Measurements from ENCODE around the gene OTOF.

Gene OTOF

DNA sequence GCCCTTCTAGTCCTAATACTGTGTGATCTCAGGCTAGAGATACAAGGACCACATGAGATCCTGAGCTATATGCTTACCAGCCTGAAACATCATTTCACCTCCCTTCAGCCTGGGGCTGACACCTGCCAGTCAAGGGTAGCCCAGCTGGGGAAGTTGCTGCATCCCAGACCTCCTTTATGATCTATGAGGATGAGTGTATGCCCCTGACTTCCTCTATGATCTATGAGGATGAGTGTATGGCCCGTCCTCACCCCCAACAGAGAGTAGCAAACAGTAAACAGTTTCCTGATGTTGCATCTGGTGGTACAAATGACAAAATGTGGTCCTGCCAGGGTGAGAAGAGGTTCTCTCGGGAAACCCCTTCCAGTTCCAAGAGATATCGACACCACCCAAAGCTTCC lies 8.9 kb upstream of the OTOF start:
- H3K4me3 ChIP-seq (ENCODE audit: low read length), result no peak overlapping the region
- no peak overlapping the region for H3K27ac ChIP-seq (ENCODE audit: low read length)
- H4K20me1 ChIP-seq (ENCODE audit: insufficient read depth, low read length), result no peaks in the 10 kb centered on the region
- H3K4me2 ChIP-seq (ENCODE audit: low read depth, low read length), result no peak overlapping the region
- H3K9ac ChIP-seq (ENCODE audit: low read length), result no peak overlapping the region
- no peaks in the 10 kb centered on the region for H3K79me2 ChIP-seq (ENCODE audit: low read length)
- peaks cover 27% of the 10 kb centered on the region for H3K27me3 ChIP-seq (replicated peaks; ENCODE audit: insufficient read depth, low read length)
- no peak overlapping the region for H2AFZ ChIP-seq (ENCODE audit: low read length)
- H3K36me3 ChIP-seq (replicated peaks; ENCODE audit: insufficient read depth, low read length), result no peaks in the 10 kb centered on the region
- H3F3A ChIP-seq (ENCODE audit: insufficient read depth, low read length), result no peaks in the 10 kb centered on the region
- DNase-seq, result no peak
- H3K9me3 ChIP-seq (replicated peaks; ENCODE audit: insufficient read depth, low read length), result no peaks in the 10 kb centered on the region
- H3K9me2 ChIP-seq (replicated peaks; ENCODE audit: insufficient read depth, low read length), result no peaks in the 10 kb centered on the region
- no peaks in the 10 kb centered on the region for H3K4me1 ChIP-seq (ENCODE audit: low read length)
- TF ChIP-seq EZH2phosphoT487 (IDR thresholded peaks at IDR 0.05; ENCODE audit: low read length) (no peak), EZH2 (optimal IDR thresholded peaks at IDR 0.05; ENCODE audit: low read depth, low read length) (no peak)
- TF ChIP-seq, protein P1, sequence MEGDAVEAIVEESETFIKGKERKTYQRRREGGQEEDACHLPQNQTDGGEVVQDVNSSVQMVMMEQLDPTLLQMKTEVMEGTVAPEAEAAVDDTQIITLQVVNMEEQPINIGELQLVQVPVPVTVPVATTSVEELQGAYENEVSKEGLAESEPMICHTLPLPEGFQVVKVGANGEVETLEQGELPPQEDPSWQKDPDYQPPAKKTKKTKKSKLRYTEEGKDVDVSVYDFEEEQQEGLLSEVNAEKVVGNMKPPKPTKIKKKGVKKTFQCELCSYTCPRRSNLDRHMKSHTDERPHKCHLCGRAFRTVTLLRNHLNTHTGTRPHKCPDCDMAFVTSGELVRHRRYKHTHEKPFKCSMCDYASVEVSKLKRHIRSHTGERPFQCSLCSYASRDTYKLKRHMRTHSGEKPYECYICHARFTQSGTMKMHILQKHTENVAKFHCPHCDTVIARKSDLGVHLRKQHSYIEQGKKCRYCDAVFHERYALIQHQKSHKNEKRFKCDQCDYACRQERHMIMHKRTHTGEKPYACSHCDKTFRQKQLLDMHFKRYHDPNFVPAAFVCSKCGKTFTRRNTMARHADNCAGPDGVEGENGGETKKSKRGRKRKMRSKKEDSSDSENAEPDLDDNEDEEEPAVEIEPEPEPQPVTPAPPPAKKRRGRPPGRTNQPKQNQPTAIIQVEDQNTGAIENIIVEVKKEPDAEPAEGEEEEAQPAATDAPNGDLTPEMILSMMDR (IDR thresholded peaks at IDR 0.05; ENCODE audit: low read length), result no peak

DNA sequence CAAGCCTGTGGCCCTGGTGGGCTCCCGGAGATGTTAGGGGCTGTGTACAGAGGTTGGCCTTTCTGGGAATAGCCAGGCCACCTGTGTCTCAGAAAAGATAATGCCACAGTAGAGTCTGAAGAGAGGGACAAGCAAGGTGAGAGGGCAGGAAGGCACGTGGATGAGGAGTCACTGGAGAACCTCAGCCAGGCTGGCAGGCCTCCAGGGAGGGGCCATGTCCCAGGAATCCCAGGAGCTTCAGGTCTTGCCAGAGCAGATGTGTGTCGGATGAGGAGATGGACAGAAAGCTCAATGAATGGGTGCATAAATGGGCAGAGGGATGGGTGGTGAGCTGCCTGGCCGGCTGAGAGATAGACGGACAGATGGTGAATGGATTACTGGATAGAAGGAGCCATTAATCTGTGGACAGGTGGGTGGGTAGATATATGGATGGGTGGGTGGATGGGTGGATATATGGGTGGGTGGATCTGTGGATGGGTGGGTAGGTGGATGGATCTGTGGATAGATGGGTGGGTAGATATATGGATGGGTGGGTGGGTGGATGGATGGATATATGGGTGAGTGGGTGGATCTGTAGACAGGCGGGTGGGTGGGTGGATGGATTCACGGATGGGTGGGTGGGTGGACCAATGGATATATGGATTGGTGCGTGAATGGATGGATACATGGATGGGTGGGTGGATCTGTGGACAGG lies 7.9 kb upstream of the OTOF start:
- no peak for DNase-seq
- TF ChIP-seq EZH2 (optimal IDR thresholded peaks at IDR 0.05; ENCODE audit: low read depth, low read length) (no peak), EZH2phosphoT487 (IDR thresholded peaks at IDR 0.05; ENCODE audit: low read length) (no peak)
- TF ChIP-seq, protein P1 (IDR thresholded peaks at IDR 0.05; ENCODE audit: low read length), result no peak

GRCh38 chr2:26485099-26485498 lies 7.2 kb upstream of the OTOF start:
- H3F3A ChIP-seq (ENCODE audit: insufficient read depth, low read length), result no peaks in the 10 kb centered on the region
- no peaks in the 10 kb centered on the region for H3K36me3 ChIP-seq (replicated peaks; ENCODE audit: insufficient read depth, low read length)
- TF ChIP-seq EZH2 (optimal IDR thresholded peaks at IDR 0.05; ENCODE audit: low read depth, low read length) (no peak), EZH2phosphoT487 (IDR thresholded peaks at IDR 0.05; ENCODE audit: low read length) (no peak)
- TF ChIP-seq, protein P1 (IDR thresholded peaks at IDR 0.05; ENCODE audit: low read length), result no peak
- H3K9ac ChIP-seq (ENCODE audit: low read length), result no peak overlapping the region
- no peak overlapping the region for H2AFZ ChIP-seq (ENCODE audit: low read length)
- H3K27ac ChIP-seq (ENCODE audit: low read length), result no peak overlapping the region
- no peak overlapping the region for H3K4me2 ChIP-seq (ENCODE audit: low read depth, low read length)
- H3K27me3 ChIP-seq (replicated peaks; ENCODE audit: insufficient read depth, low read length), result peaks cover 21% of the 10 kb centered on the region; the same call in 1 of the 2 replicates
- H3K4me1 ChIP-seq (ENCODE audit: low read length), result no peaks in the 10 kb centered on the region
- H3K4me3 ChIP-seq (ENCODE audit: low read length), result no peak overlapping the region
- no peak for DNase-seq
- no peaks in the 10 kb centered on the region for H4K20me1 ChIP-seq (ENCODE audit: insufficient read depth, low read length)
- no peaks in the 10 kb centered on the region for H3K79me2 ChIP-seq (ENCODE audit: low read length)
- H3K9me2 ChIP-seq (replicated peaks; ENCODE audit: insufficient read depth, low read length), result no peaks in the 10 kb centered on the region
- no peaks in the 10 kb centered on the region for H3K9me3 ChIP-seq (replicated peaks; ENCODE audit: insufficient read depth, low read length)

More for the DNA sequence above, 7.9 kb upstream of the OTOF start:
- Histone ChIP-seq H3K27me3 (replicated peaks; ENCODE audit: insufficient read depth, low read length) (peaks cover 22% of the 10 kb centered on the region; the same call in 1 of the 2 replicates), H3K79me2 (ENCODE audit: low read length) (no peaks in the 10 kb centered on the region), H3K36me3 (replicated peaks; ENCODE audit: insufficient read depth, low read length) (no peaks in the 10 kb centered on the region), H3K4me1 (ENCODE audit: low read length) (no peaks in the 10 kb centered on the region), H2AFZ (ENCODE audit: low read length) (no peak overlapping the region), H4K20me1 (ENCODE audit: insufficient read depth, low read length) (no peaks in the 10 kb centered on the region), H3K9me2 (replicated peaks; ENCODE audit: insufficient read depth, low read length) (no peaks in the 10 kb centered on the region), H3K9ac (ENCODE audit: low read length) (no peak overlapping the region), H3K4me2 (ENCODE audit: low read depth, low read length) (no peak overlapping the region), H3K4me3 (ENCODE audit: low read length) (no peak overlapping the region), H3K9me3 (replicated peaks; ENCODE audit: insufficient read depth, low read length) (no peaks in the 10 kb centered on the region), H3K27ac (ENCODE audit: low read length) (no peak overlapping the region), H3F3A (ENCODE audit: insufficient read depth, low read length) (no peaks in the 10 kb centered on the region)

Data from MM.1S (cell line).